NCI-H1417 (cell line): ENCODE data around the gene SUPT4H1.

Experiments
- DNase-seq, 3 experiments: peaks; one replicate each; lab custom pipeline; 2025; lab: John Stamatoyannopoulos, UW

Gene SUPT4H1

GRCh38 chr17:58380207-58381123, 28.5 kb upstream of the SUPT4H1 start:
- no peak for DNase-seq

- no peak for DNase-seq
Measured at GRCh38 chr17:58379511-58379824, 27.5 kb upstream of the SUPT4H1 start.

DNA sequence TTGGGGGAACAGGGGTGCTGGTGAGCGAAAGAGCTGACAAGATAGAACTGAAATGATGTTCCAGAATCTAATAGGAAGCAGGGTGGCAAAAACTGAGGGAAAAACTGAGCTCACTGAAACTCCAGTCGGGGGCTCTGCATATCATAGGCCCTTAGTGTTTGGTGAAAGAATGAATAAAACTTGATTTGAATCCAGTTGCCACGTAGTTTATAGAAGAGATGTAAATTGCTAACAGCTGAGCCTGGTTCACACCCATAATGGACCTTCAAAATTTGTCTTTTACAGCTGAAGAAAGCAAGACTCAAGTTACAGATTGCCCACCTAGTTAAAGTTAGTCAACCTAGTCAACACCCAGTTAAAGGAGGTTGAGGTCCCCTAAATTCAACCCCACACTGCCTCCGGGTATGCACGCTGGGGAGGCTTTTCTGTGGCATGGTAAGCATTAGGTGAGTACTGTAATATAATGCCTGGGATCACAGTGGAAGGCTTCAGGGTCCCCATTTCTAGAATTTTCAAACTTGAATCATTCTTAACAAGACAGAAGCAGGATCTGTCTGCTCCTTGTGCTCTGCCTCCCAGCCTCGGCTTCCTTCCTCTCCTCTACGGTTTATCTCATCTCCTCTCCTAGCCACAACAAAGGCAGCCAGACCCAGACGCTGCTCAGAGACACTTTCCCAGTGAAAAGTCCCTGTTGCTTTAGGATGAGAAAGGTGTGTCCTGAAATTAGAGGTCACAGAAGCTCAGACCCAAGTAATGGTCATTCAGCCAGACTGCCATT, 26.9 kb upstream of the SUPT4H1 start:
- DNase-seq: no peak

GRCh38 chr17:58377661-58378060, 25.7 kb upstream of the SUPT4H1 start:
- no peak for DNase-seq

DNA sequence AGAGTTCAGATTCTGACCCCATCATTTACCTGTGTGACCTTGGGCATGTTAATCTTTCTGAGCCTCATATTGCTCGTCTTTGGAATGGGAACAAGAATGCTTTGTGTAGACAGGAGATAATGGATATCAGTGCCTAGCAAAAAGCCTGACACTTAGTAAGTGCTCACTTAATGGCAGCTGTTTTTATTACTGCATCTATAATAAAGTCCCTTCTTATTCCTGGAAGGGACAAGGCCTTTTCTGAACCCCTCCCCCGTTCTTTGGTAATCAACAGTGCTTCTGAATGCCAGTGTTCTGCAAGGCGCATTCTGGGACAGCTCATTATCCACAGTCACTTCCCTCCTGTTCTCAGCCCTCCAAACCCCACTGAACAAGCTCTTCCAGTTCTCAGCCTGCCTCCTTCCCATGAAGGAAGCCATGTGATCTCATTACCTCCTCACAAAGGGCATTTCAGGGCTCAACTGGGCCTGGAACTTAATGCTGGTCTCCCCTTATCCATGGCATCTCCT, 25.1 kb upstream of the SUPT4H1 start:
- no peak for DNase-seq

GRCh38 chr17:58376472-58377000, 24.5 kb upstream of the SUPT4H1 start:
- DNase-seq: no peak

- no peak for DNase-seq
Measured at GRCh38 chr17:58375811-58376210, 23.8 kb upstream of the SUPT4H1 start.

GRCh38 chr17:58375256-58375655, 23.3 kb upstream of the SUPT4H1 start:
- no peak for DNase-seq

DNA sequence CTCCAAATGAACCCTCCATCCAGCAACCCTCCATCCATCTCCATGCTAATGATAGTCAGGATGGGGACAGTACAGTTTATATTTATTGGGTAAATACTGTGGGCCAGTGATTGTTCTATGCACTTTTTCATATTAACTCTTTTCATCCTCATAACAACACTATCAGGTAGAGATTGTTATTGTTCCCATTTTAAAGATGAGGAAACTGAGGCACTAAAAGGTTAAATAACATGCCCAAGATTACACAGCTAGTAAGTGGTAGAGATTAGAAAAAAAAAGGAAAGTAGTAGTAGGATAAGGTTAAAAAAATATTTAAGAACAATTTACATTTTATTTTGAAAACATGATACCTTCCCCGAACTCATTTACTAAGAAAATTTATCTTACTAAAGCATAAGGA, 21.9 kb upstream of the SUPT4H1 start:
- no peak for DNase-seq

DNA sequence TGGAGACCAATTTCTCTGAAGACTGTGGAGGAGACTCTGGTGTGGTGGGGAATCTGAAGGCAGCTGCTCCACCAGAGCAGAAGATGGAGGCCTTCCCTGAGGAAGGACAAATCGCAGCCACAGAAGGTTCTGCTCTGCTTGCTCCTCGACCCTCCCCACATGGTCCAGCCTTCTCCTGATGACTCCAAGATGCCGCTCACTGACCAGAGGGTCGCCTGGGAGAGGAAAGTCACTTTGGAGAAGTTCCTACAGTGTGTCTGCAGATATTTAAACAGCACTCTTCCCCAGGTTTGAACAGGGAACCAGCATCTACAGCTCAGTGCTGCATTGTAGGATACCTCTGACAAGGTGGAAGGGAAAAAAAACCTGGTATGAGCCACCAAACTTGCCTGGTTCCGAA, 21.0 kb upstream of the SUPT4H1 start:
- DNase-seq: no peak

DNA sequence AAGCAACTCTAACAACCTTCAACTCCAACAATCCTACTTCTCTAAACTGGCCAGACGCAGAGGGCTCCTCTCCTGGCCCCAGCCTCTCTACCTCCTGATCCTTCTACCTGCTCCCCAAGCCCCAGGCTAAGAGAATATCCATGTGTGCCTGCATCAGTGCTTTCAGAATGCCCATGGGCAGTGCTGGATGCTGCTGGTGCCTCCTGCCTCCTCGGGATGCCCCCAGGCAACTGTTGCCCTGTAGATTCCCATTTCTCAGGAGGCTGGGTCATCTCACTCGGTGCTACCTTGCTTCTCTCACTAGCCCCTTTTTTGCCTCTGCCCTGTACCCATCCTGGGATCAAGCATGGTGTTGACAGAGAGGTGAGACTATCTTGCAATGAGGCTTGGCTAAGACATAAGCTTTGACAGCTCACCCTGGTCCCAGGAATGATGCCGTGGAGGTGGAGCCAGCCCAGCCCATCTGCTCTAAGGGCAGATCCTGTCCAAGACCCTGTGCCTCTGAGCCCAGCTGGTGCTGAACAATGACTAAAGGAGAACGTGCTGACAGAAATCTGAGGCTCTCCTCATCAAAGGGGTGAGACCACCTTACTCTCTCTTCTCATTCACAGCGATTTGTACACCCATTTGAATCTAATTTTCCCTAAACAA, 19.4 kb upstream of the SUPT4H1 start:
- DNase-seq: no peak

GRCh38 chr17:58370716-58371115, 18.7 kb upstream of the SUPT4H1 start:
- no peak for DNase-seq

DNA sequence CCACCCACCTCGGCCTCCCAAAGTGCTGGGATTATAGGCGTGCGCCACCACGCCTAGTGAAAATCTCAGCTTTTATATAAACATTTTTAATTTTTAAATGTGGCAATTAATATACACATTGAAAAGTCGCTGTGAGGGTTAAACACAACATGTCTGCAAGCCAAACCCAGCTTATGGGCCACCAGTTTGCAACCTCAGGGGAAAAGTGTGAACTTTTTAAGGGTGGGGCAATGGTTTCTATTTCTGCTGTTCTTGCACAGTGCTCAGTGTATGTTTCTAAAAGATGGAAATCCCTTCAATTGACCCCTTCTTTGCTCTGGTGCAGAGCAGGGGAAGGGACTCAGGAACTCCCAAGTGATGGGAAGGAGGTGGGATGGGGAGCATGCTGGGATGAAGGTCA, 18.3 kb upstream of the SUPT4H1 start:
- no peak for DNase-seq

DNA sequence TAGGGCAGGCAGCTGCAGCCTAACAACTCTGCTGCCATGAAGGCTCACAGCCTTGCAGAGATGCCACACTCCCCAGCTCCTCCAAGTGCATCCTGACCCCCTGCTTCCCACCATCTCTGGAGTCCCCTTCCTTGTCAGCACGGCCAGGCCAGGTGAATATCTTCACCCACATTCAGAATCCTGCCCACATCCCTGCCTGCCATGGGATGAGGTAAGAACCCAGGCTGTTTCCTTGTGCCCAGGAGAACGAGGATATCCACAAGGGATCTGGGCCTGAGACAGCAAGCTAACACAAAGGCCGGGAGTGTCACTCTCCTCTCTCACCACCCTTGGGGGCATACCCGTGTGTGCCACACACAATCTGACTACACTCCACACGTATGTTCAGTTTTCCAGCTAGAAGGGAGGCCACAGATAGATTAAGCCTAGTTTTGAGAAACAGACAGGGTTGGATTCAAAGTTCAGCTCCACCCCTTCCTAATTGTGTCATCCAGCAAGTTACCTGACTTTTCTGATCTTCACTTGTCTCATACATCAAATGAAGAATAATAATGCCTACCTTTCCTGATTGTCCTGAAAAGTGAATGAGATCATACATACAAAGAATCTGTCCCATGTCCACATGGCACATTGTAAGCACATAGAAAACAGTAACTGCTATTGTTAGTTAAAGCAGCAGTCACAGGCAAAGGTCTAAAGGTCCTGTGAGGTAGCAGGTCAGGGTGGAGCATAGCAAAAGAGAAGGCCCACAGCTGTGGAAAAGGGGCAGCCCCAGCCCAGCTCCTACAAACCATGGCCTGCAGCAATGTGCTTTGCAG, 17.4 kb upstream of the SUPT4H1 start:
- DNase-seq: no peak

DNA sequence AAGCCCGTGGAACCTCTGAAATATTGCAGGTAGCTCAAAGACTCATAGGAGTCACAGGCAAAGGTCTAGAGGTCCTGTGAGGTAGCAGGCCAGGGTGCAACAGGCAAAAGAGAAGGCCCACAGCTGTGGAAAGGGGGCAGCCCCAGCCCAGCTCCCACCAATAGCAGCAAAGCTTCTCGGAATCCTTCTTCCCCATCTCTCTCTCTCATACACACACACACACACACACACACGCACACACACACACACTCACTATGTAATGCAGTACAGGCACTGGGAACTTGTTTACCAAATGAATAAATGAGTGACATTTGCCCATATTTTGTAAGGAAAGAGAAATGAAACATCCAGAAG, 16.8 kb upstream of the SUPT4H1 start:
- no peak for DNase-seq

DNA sequence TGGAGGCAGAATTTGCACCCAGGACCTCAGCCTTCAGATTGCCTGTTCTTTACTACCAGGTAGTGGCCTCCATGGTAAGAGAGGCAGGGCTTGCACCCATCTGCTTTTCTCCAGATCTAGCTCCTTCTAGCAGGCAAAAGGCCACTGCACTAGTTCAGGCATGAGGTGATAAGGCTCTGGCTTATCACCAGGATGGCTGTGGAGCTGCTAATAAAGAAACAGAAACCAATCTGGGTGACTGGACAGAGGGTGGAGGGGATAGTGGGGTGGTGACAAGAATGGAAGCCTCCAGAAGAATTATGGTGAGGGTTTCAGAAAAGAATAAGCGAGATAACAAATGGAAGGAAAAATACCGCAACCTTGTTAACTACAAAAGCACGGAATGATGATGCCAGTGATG, 15.5 kb upstream of the SUPT4H1 start:
- no peak for DNase-seq

- DNase-seq: no peak
Measured at GRCh38 chr17:58365980-58366595, 14.1 kb upstream of the SUPT4H1 start.

- no peak for DNase-seq
Measured at GRCh38 chr17:58365185-58365979, 13.4 kb upstream of the SUPT4H1 start.

DNA sequence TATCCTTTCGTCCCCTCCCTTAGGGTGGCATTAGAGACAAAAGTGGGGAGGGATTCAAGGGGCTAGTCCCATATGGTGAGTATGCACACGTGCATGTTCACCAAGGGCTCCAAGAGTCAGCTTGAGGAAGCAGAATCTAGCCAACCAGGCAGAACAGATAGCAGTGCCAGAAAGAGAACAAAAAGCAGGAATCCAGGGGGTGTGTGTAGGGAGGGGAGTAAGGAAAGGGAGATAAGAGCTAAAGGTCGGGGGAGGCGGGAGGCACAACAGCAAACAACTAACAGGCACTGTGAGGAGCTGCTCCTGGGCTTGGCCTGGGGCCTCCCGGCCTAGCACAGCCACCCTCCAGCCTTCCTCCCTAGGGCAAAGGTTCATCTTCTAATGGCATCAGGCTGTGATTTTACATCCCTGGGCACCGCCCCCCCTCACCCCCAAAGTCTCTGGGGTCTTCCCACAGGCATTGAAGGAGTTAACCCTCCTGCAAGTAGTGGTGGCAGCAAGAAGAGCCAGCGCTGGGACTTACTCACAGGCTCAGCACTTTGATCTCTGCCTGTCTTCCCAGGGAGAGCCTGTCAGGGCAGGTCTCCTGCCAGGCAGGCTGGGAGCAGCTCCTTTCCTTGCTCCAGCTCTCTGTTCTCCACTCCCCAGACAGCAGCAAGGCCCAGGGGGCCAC, 12.4 kb upstream of the SUPT4H1 start:
- no peak for DNase-seq
